Measurements from ENCODE around the gene RSAD1.

GRCh38 chr17:50529849-50530248, 51.2 kb downstream of the RSAD1 start:
- TF ChIP-seq TAF1 (conservative IDR thresholded peaks at IDR 0.05) (no peak), CTCF (IDR thresholded peaks at IDR 0.05; ENCODE audit: low read depth, low read length, missing input control) (no peak), NR2F2 (IDR thresholded peaks at IDR 0.05) (no peak), YY1 (IDR thresholded peaks at IDR 0.05) (no peak), HNF4G (IDR thresholded peaks at IDR 0.05) (no peak), REST (IDR thresholded peaks at IDR 0.05) (no peak), RXRA (IDR thresholded peaks at IDR 0.05) (no peak), SP1 (IDR thresholded peaks at IDR 0.05) (no peak), JUND (IDR thresholded peaks at IDR 0.05) (no peak), ZBTB33 (IDR thresholded peaks at IDR 0.05) (no peak), FOXA2 (IDR thresholded peaks at IDR 0.05) (no peak), RAD21 (IDR thresholded peaks at IDR 0.05) (no peak), GABPA (IDR thresholded peaks at IDR 0.05 in 1 of 2, conservative IDR thresholded peaks at IDR 0.05 in 1 of 2) (no peak), MAX (IDR thresholded peaks at IDR 0.05) (no peak)

Data from liver (tissue), 3 donors.